ENCODE results near the gene TANGO6.
A peak's percentile ranks its signal among the peaks of the same experiment; 100 is the strongest.

The TANGO6 gene

GRCh38 chr16:68915589-68915988 lies 72.3 kb downstream of the TANGO6 start:
- no peak for DNase-seq

GRCh38 chr16:68917541-68917940 lies 74.2 kb downstream of the TANGO6 start:
- no peak for DNase-seq

GRCh38 chr16:68920349-68920748 lies 77.0 kb downstream of the TANGO6 start:
- DNase-seq, result no peak

- DNase-seq, result no peak
Observed at GRCh38 chr16:68921637-68922036, 78.3 kb downstream of the TANGO6 start.

- no peak for DNase-seq
Observed at GRCh38 chr16:68923116-68923515, 79.8 kb downstream of the TANGO6 start.

GRCh38 chr16:68927018-68927417 lies 83.7 kb downstream of the TANGO6 start:
- DNase-seq, result no peak

- no peak for DNase-seq
Observed at GRCh38 chr16:68931196-68931595, 87.9 kb downstream of the TANGO6 start.

GRCh38 chr16:68934402-68934801 lies 91.1 kb downstream of the TANGO6 start:
- no peak for DNase-seq

- no peak for DNase-seq
Observed at GRCh38 chr16:68935008-68935407, 91.7 kb downstream of the TANGO6 start.

GRCh38 chr16:68936736-68937631 lies 93.7 kb downstream of the TANGO6 start:
- no peak for DNase-seq

- no peak for DNase-seq
Observed at GRCh38 chr16:68939692-68940320, 96.5 kb downstream of the TANGO6 start.

GRCh38 chr16:68940816-68941215 lies 97.5 kb downstream of the TANGO6 start:
- no peak for DNase-seq

- no peak for DNase-seq
Observed at GRCh38 chr16:68943961-68944360, 100.6 kb downstream of the TANGO6 start.

- no peak for DNase-seq
Observed at GRCh38 chr16:68948230-68948910, 105.0 kb downstream of the TANGO6 start.

GRCh38 chr16:68951991-68952877 lies 108.9 kb downstream of the TANGO6 start:
- no peak for DNase-seq

GRCh38 chr16:68954911-68955635 lies 111.7 kb downstream of the TANGO6 start:
- no peak for DNase-seq

GRCh38 chr16:68960910-68961309 lies 117.6 kb downstream of the TANGO6 start:
- no peak for DNase-seq

- DNase-seq, result no peak
Observed at GRCh38 chr16:68961778-68962402, 118.6 kb downstream of the TANGO6 start.

GRCh38 chr16:68969338-68969737 lies 126.0 kb downstream of the TANGO6 start:
- no peak for DNase-seq

- DNase-seq, result no peak
Observed at GRCh38 chr16:68972013-68972412, 128.7 kb downstream of the TANGO6 start.

GRCh38 chr16:68972720-68973119 lies 129.4 kb downstream of the TANGO6 start:
- peak; percentile 32 for DNase-seq
